A549 (cell line): Measurements from ENCODE around the gene SLC10A7.

Source experiments
- BCL3 ChIP-seq: fragments of >200 bp; sonication (Bioruptor Twin); formaldehyde crosslinking; IDR thresholded peaks from 3 replicates; pipeline ENCODE4 v1.6.1; 2016
- CTCF ChIP-seq: fragments of >200 bp; sonication (Bioruptor Twin); formaldehyde crosslinking; IDR thresholded peaks from 3 replicates; pipeline ENCODE4 v1.5.1; 2016

- TF ChIP-seq BCL3, result no peak
- TF ChIP-seq CTCF, result no peak
Measured at GRCh38 chr4:146514651-146515357, 6.9 kb downstream of the SLC10A7 start.
